IPS DF 19.7 (cell line): ENCODE results near the gene MDN1.

Source experiments
- DNase-seq: peaks from one replicate; pipeline ENCODE4 v3.0.0-alpha.2; 2013; ENCODE audit warnings: low read depth, low spot score

Gene MDN1

GRCh38 chr6:89605861-89606260 is 213.7 kb downstream of the MDN1 start:
- no peak for DNase-seq

DNA sequence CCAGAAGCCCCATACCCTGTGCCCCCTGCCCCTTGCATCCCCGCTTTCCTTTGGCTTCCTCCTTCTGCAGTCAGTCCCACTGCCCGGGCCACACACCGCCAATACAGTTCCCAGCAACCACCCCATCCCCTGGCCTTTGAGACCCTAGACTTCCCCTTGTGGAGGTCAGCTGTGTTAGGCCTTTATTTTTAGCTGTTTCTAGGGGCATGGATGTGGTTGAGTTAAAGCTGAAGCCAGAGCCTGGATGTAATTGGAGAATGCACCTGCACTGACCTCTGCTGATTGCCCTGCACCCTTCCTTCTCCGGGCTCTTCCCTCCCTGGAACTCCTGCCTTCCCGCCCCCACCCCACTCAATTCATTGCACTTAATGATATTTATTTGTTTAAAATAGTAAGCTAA is 214.9 kb downstream of the MDN1 start:
- DNase-seq: no peak

GRCh38 chr6:89602166-89602565 is 217.4 kb downstream of the MDN1 start:
- no peak for DNase-seq

GRCh38 chr6:89599727-89600126 is 219.9 kb downstream of the MDN1 start:
- DNase-seq: no peak

DNA sequence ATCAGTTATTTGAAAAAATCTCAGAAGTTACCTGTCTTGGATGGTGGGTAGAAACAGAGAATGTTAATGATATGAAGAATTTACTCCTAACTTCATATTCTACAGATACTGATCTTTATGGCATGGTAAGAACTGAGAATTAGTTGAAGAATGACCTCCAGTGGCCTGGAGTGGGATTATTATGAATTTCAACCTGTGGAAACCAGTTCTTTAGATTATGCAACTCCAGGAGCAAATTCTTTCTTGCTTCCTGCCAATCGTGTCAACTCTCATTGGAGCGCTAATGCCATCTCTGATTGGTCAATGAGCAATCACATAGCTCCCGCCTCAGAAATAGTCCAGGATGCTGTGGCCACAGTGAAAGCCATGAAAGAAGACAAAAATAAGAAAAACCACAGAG is 221.6 kb downstream of the MDN1 start:
- DNase-seq: no peak

DNA sequence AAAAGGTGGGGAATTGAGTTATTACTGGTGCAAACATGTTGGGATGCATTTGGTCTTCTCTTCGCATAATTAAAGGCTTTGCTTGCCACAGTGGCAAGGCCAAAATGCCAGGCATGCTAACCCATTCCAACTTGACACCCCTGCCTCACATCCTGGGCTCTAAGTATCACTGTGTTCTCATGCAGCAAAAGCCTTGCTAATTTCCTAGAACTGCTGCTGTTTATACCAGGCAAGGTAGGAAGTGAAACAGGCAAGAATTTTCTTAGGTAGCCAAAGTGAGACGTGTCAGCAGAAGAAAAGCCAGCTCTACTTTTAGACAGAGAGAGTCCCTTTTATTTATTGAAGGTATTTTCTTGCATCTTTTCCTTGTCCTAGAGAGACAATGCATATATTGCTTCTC is 222.2 kb downstream of the MDN1 start:
- no peak for DNase-seq

DNA sequence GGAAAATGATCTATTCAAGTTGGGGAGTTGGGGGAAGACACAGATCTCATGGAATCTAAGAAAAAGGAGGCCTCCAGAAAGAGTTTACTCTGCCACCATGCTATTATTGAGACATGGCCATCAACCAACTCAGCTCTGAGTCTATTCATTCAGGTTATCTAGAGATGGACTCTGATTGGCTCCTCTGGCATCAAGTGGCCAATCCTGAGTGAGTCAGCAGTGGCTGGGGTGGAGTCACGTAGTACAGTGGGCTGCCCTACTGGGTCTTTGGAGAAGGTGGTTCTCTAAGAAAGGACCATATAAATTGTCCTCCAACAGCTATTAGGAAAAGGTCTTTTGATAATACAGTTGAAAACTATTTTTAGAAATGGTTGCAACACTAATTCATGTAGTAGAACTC is 223.1 kb downstream of the MDN1 start:
- no peak for DNase-seq

DNA sequence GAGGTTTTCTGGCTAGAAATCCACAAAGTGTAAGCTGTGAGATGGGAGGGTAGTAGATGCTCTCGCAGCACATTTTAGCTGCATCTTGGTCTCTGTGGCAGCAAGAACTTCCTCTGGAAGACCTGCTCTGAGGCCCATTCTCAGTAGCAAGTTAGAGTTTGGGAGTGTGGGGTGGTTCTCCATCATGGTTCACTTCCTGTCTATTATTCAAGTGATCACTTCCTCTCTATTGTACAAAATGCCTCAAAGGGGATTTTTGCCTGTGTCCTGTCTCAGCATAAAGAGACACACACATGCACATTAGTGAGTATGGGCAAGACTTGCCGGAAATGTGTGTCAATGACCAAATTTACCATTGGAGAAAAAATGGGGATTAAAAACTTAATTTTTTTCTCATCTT is 223.5 kb downstream of the MDN1 start:
- DNase-seq: no peak
